IPS DF 4.7 (cell line): ENCODE data around the gene KIAA0513.

Source experiments
- DNase-seq: peaks from one replicate; pipeline ENCODE4 v3.0.0-alpha.2; 2013; ENCODE audit warnings: low spot score; ENCODE audit errors: extremely low read depth

KIAA0513 gene

DNA sequence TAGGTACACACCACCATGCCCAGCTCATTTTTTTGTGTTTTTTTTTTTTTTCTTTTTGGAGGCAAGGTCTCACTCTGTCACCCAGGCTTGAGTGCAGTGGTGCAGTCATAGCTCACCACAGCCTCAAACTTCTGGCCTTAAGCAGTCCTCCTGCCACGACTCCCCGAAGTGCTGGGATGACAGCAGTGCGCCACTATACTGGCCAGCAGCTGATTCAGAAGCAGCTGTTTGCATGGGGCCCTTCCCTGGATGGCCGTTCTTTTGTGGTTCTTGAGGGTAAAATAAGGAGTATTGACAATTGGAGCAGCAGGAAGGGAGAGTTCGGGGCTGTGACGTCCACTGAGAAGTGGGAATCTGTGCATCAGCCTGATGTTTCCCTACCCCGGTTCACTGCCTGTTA lies 41.6 kb downstream of the KIAA0513 start:
- DNase-seq, result no peak

GRCh38 chr16:85072076-85072860 lies 44.7 kb downstream of the KIAA0513 start:
- DNase-seq, result no peak

DNA sequence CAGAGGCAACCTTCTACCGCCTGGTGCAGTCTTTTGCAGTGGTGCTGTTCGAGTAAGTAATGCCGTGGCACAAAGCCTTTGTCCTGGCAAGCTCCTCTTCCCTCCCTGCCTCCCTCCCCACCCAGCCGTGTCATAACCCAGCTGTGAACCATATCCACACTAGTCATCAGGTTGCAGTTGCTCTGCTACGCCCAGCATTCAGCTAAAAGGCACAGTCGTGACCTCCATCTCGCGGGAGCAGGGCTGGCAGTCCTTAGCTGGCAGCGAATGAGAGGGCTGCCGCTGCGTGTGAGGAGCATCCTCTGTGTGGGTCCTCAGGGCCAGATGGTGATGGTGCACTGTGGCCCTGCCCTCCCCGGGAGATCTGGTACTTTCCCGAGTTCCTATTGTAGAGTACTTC lies 45.4 kb downstream of the KIAA0513 start:
- no peak for DNase-seq

- DNase-seq, result no peak
These were observed 46.8 kb downstream of the KIAA0513 start for GRCh38 chr16:85074225-85074914.

DNA sequence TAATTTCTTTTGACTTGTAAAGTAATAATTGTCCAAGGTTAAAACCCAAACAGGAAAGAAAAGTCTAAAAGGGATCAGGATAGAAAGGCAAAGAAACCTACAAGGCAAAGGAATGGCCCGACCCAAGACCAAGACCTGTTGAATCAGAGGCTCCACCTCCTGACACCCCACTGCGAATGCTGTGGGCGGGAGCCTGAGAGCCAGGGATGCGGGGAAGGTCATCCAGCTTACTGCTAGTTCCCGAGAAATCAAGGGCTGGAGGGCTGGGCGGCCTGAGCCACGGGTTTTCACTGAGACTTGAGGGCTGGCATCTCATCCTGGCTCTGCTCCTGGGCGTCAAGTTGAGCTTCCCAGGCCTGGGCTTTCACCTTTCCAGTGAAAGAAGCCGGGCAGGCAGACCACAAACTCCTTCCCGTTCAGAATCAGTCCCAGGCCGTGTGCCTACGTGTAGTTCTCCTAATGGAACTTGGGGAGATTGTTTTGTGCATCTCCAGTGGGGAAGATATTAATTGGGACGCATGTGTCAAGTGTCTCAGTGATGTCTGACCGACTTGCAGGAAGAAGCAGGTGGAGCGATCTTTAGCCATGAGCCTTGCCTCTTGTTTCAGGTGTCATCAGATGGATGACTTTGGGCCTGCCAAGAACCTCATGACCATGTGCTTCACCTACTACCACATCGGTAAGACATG lies 47.8 kb downstream of the KIAA0513 start:
- DNase-seq, result no peak

GRCh38 chr16:85077039-85077438 lies 49.4 kb downstream of the KIAA0513 start:
- no peak for DNase-seq

GRCh38 chr16:85077576-85078125 lies 50.1 kb downstream of the KIAA0513 start:
- no peak for DNase-seq

DNA sequence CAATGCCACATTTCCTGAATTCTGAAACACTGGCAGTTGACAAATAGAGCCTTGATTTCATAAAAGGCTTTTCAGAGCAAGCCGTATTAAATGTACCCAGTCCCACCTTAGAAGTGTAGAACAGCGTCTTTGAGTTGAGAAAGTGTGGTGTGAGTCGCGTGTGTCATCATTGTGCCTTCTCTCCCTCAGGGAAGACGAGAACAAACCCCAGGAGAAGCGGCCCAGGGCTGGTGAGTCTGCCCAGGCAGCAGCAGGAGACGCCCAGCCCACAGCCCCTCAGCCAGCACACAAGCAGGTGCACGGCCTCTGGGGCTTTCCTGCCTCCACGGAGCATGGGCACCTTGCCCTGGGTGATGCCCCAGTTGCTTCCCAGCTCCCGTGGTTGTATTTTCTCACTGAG lies 50.6 kb downstream of the KIAA0513 start:
- no peak for DNase-seq

GRCh38 chr16:85078952-85079351 lies 51.4 kb downstream of the KIAA0513 start:
- no peak for DNase-seq

DNA sequence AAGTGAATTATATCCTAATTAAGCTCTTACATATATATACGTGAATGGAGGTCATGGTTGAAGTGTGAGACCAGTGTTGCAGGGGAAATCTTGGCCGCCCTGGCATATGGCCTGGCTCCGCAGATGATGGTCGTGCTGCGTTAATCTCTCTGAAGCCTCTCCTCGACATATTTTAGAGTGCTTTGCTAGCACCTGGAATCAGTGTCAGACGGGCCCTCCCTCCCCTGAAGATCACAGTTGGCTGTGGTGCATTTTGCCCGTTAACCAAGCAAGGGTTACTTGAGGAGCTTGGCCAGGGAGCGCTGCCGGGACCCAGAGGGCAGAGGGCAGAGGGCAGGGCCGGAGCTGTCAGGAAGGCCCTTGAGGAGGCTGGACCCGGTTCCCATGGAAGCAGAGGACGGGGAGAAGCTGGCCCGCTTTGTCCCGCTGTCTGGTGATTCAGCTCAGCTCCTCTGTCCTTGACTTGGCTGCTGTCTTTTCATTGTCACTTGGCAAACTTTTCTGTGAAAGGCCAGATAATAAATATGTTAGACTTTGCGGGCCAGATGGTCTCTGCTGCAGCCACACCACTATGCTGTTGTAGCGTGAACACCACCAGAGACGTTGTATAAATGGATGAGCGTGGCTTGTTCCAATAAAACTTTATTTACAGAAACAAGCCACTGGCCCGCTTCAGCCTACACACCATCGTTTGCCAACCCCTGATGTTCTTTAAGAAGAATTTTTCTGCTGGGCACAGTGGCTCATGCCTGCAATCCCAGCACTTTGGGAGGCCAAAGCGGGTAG lies 52.4 kb downstream of the KIAA0513 start:
- no peak for DNase-seq

- no peak for DNase-seq
These were observed 53.4 kb downstream of the KIAA0513 start for GRCh38 chr16:85081038-85081437.

DNA sequence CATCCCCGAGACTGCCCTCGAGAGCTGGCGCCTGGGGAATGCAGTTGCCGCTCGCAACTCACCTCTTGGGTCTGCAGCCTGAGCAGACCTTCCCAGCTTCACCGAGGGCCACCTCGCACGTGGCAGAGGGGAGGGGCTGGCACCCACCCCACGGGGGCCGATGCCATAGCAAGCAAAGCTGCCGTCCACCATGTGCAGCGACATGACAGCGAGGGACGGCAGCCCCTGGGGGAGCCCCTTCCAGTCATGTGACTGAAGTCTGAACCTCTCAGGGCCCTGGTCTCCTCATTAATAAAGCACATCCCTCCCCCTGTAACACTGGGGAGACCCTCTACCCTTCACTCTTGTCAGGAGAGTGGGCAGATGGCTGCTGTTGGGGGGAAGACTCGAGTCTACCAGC lies 54.2 kb downstream of the KIAA0513 start:
- no peak for DNase-seq

GRCh38 chr16:85082173-85083050 lies 54.8 kb downstream of the KIAA0513 start:
- DNase-seq, result no peak

GRCh38 chr16:85083051-85083639 lies 55.5 kb downstream of the KIAA0513 start:
- DNase-seq, result peak; percentile 74

DNA sequence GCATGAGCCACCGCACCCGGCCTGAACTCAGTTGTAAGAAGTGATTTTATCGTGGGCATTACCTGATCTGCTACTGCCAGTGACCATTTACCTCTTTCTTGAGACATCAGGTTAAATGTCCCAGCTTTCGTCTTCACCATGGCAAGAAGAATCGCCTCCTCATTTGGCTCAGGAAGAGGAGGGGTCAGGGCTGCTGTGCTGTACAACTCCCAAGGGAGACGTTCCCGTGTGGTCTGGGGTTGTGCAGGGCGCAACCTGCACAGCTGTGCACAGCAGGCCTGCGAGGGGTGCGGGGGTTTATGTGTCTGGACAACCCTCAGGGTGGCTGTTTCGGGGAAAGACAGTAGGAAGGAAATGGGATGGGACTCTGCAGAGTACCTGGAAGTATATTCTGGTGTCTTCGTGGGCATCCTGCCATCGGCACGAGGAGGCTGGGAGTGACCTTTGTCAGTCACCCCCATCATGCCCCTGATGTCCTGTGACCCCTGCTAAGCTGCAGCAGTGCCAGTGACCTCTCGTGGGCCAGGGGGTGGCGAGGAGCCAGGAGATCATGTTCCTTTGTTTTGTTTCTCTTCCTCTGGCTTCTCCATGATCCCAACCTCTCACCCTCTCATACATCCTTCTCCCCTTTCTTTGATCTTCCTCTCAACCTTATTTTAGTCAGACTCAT lies 57.4 kb downstream of the KIAA0513 start:
- DNase-seq, result no peak

GRCh38 chr16:85085721-85086120 lies 58.1 kb downstream of the KIAA0513 start:
- no peak for DNase-seq

DNA sequence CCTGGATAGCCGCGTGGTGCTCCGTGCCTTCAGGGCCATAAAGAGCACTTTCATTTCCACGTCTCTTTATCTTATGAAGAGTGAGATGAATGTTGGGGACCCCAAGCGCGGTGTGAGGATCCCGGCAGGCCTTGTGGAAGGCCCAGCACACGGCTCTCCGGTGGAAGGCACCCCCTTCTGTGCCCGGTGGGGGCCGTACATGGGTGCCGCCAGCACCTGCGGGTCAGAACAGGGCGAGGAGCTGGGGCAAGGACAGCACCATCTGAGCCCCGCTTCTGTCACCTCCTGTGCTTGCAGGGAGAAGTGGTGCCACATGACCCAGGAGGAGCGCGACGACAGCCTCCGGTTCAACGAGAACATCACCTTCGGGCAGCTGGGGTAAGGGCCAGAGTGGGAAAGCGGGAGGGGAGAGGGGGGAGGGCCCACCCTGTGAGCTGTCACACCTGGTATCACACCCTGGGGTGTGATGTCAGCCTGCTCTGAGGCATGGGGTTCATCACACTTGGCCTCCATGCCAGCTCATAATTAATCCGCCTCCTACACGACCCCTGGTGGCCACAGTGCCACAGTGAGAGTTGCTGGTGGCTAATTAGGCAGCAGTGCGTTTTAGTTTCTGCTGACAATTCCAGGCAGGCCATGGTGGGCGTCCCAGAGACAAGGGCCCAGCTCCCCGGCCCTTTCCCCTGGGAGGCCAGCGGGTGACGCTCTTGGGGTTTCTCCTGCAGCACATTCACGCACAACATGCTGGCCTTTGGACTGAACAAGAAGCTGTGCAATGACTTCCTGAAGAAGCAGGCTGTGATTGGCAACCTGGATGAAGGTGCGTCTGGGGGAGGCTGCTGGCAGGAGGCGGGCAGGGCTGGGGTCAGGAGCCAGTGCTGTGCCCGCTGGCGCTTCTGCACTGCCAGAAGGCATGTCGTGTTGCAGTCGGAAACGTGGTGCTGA lies 59.0 kb downstream of the KIAA0513 start:
- peak; percentile 46 for DNase-seq

DNA sequence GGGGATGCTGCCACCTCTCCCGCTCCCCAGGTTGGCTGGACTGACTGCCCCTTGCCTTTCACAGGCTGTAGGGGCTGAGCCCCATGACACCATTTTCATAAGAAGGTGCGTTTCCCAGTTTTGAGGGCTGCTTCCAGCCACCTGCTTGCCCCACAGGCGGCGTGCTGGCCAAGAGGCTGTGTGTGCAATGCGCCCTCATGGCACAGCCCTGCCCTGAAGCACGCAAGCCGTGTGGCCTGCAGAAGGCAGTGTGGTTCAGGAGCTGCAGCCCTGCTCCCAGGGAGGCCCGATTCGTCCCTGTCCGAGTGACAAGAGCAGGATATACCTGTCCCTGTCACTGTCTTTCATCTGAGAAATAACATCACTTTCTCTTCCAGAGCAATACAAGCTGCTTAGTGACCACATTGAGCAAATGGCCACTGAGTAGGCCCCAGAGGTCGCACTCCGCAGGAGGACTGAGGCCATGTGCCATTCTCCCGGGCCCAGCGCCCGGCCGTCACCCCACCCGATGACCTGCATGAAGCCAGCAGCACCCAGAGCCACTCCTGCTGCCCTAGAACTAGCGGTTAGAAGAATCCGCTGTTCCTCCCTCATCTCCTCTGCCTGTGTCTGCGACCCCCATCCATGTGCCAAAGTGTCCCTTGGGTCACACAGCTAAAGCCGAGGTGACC lies 60.4 kb downstream of the KIAA0513 start:
- DNase-seq, result no peak
